HepG2 (cell line): Measurements from ENCODE around the gene ANO6.

ENCODE experiments used
- ARID3A ChIP-seq: IDR thresholded peaks from 2 replicates; pipeline ENCODE4 v1.6.1; 2012; ENCODE audit warnings: low read depth, low read length, improper control_type of control experiment
- CTCF ChIP-seq: sonication (generic); formaldehyde crosslinking; IDR thresholded peaks from 2 replicates; pipeline ENCODE4 v1.5.0; 2020; ENCODE audit warnings: mild to moderate bottlenecking, missing genetic modification reagents, moderate library complexity
- PBX3 ChIP-seq: sonication (generic); formaldehyde crosslinking; IDR thresholded peaks from 2 replicates; pipeline ENCODE4 v1.8.1; 2023; ENCODE audit warnings: missing genetic modification reagents, inconsistent platforms, borderline replicate concordance
- PHB2 ChIP-seq: fragments of 450-650 bp; IDR thresholded peaks from 2 replicates; pipeline ENCODE4 v1.6.1; 2018; ENCODE audit not compliant: partially characterized antibody
- POLR2AphosphoS2 ChIP-seq: IDR thresholded peaks from 2 replicates; pipeline ENCODE4 v1.6.1; 2011; ENCODE audit warnings: low read depth, low read length, improper control_type of control experiment
- PRDM15 ChIP-seq: sonication (generic); formaldehyde crosslinking; IDR thresholded peaks from 2 replicates; pipeline ENCODE4 v1.4.0; 2020; ENCODE audit warnings: missing genetic modification reagents
- RAD21 ChIP-seq: fragments of 450-650 bp; formaldehyde crosslinking; IDR thresholded peaks from 2 replicates; pipeline ENCODE4 v1.5.0; 2020; ENCODE audit warnings: mild to moderate bottlenecking
- REPIN1 ChIP-seq: sonication (generic); formaldehyde crosslinking; IDR thresholded peaks from 2 replicates; pipeline ENCODE4 v1.8.0; 2022; ENCODE audit warnings: missing genetic modification reagents, low read depth, mild to moderate bottlenecking, borderline replicate concordance
- SRSF1 ChIP-seq: fragments of 200-400 bp; formaldehyde crosslinking; optimal IDR thresholded peaks from 2 replicates; pipeline ENCODE3; 2017; ENCODE audit warnings: mild to moderate bottlenecking, low read depth, low read length, moderate library complexity
- TBP ChIP-seq: sonication (generic); formaldehyde crosslinking; IDR thresholded peaks from 2 replicates; pipeline ENCODE4 v1.5.0; 2020; ENCODE audit warnings: missing genetic modification reagents
- ZBTB20 ChIP-seq: sonication (generic); formaldehyde crosslinking; IDR thresholded peaks from 2 replicates; pipeline ENCODE4 v1.8.1; 2023; ENCODE audit warnings: missing genetic modification reagents, low read depth, mild to moderate bottlenecking, borderline replicate concordance
- ZBTB43 ChIP-seq: sonication (generic); formaldehyde crosslinking; conservative IDR thresholded peaks from 2 replicates; pipeline ENCODE4 v1.4.0; 2020; ENCODE audit warnings: missing genetic modification reagents
- ZNF484 ChIP-seq: sonication (generic); formaldehyde crosslinking; IDR thresholded peaks from 2 replicates; pipeline ENCODE4 v1.5.1; 2020; ENCODE audit warnings: mild to moderate bottlenecking, low read depth, missing genetic modification reagents, borderline replicate concordance
- ZNF652 ChIP-seq: IDR thresholded peaks from 2 replicates; pipeline ENCODE4 v1.6.1; 2016; ENCODE audit warnings: low read depth, borderline replicate concordance

GRCh38 chr12:45473636-45474035 lies 257.7 kb downstream of the ANO6 start:
- TF ChIP-seq ARID3A (no peak), CTCF (CRISPR knock-in tag) (no peak), ZNF484 (CRISPR knock-in tag) (no peak), POLR2AphosphoS2 (no peak), PRDM15 (no peak), PBX3 (CRISPR knock-in tag) (no peak), TBP (CRISPR knock-in tag) (no peak), RAD21 (CRISPR knock-in tag) (no peak), PHB2 (no peak), SRSF1 (no peak), ZNF652 (CRISPR knock-in tag) (no peak), ZBTB20 (CRISPR knock-in tag) (no peak), REPIN1 (CRISPR knock-in tag) (no peak), ZBTB43 (CRISPR knock-in tag) (no peak)
